IMR-90 (cell line): Measurements from ENCODE around the gene CRYBA2.

ENCODE experiments used
- BHLHE40 ChIP-seq: fragments of 150-350 bp; IDR thresholded peaks from 2 replicates; pipeline ENCODE4 v1.6.1; 2016; ENCODE audit warnings: mild to moderate bottlenecking, low read depth, low read length
- CHD1 ChIP-seq: IDR thresholded peaks from 2 replicates; pipeline ENCODE4 v1.6.1; 2012; ENCODE audit warnings: low read depth, low read length, improper control_type of control experiment
- CTCF ChIP-seq: conservative IDR thresholded peaks from 2 replicates; pipeline ENCODE4 v1.5.1; 2012; ENCODE audit warnings: mild to moderate bottlenecking, low read depth, low read length, improper control_type of control experiment
- MAFK ChIP-seq: IDR thresholded peaks from 2 replicates; pipeline ENCODE4 v1.6.1; 2012; ENCODE audit warnings: low read depth, low read length, improper control_type of control experiment
- MAZ ChIP-seq: IDR thresholded peaks from 2 replicates; pipeline ENCODE4 v1.6.1; 2012; ENCODE audit warnings: low read depth, mild to moderate bottlenecking, low read length, improper control_type of control experiment, moderate library complexity, borderline replicate concordance
- POLR2A ChIP-seq: IDR thresholded peaks from 2 replicates; pipeline ENCODE4 v1.6.1; 2012; ENCODE audit warnings: mild to moderate bottlenecking, low read depth, low read length
- RAD21 ChIP-seq: IDR thresholded peaks from 2 replicates; pipeline ENCODE4 v1.6.1; 2012; ENCODE audit warnings: low read length, improper control_type of control experiment
- RCOR1 ChIP-seq: IDR thresholded peaks from 2 replicates; pipeline ENCODE4 v1.6.1; 2012; ENCODE audit warnings: mild to moderate bottlenecking, low read length, improper control_type of control experiment; ENCODE audit not compliant: insufficient replicate concordance
- RFX5 ChIP-seq: IDR thresholded peaks from 2 replicates; pipeline ENCODE4 v1.8.0; 2012; ENCODE audit warnings: low read depth, mild to moderate bottlenecking, low read length, moderate library complexity
- USF2 ChIP-seq: fragments of 150-350 bp; IDR thresholded peaks from 2 replicates; pipeline ENCODE4 v1.6.1; 2017; ENCODE audit warnings: mild to moderate bottlenecking, antibody characterized with exemption, low read length, low read depth

GRCh38 chr2:219009294-219009693, 16.1 kb upstream of the CRYBA2 start:
- TF ChIP-seq USF2 (no peak), CTCF (no peak), MAFK (no peak), RAD21 (no peak), POLR2A (no peak), RCOR1 (no peak), CHD1 (no peak), RFX5 (no peak), BHLHE40 (no peak), MAZ (no peak)
